Natural killer cell treated with Interleukin-12 subunit alpha and Interleukin-12 subunit beta and Interleukin-15 and Interleukin-18, amount 100 ng/mL, for 72 hours (primary cell): ENCODE data around the gene CLSTN1. TPM values are rescaled to one million over a fixed set of nuclear protein-coding genes. Genes with fewer than 3 reads are reported as not detected.

Source experiments
- ATAC-seq, 2 donors: fragments of 150-1000 bp; cut with Tn5 transposase in 1 of 2; sonication (Bioruptor Pico), chemical (Tn5 transposase) in 1 of 2; 2 replicates each; pipeline ENCODE4 v1.10.0; 2021
- DNase-seq: peaks from one replicate; pipeline ENCODE4 v3.0.0; 2022; ENCODE audit warnings: low spot score
- H3K27ac Mint-ChIP-seq, 2 donors: 1 replicate in 1 of 2; 2 replicates in 1 of 2; pipeline ENCODE4 v1.8.0; 2022; ENCODE audit warnings: mixed read lengths in 2 of 2, mild to moderate bottlenecking in 1 of 2, moderate library complexity in 1 of 2
- H3K27me3 Mint-ChIP-seq, 2 donors: 1 replicate in 1 of 2; 2 replicates in 1 of 2; pipeline ENCODE4 v1.8.0; 2022; ENCODE audit warnings: mixed read lengths in 2 of 2
- H3K36me3 Mint-ChIP-seq: one replicate; pipeline ENCODE4 v1.8.0; 2022; ENCODE audit warnings: mixed read lengths
- H3K4me1 Mint-ChIP-seq, 2 donors: 1 replicate in 1 of 2; 2 replicates in 1 of 2; pipeline ENCODE4 v1.8.0; 2022; ENCODE audit warnings: low read depth in 2 of 2, mixed read lengths in 2 of 2, mild to moderate bottlenecking in 1 of 2
- H3K4me3 Mint-ChIP-seq: one replicate; pipeline ENCODE4 v1.8.0; 2022; ENCODE audit warnings: mixed read lengths
- H3K9me3 Mint-ChIP-seq: 2 replicates; pipeline ENCODE4 v1.8.0; 2022; ENCODE audit warnings: mixed read lengths
- total RNA-seq, 2 donors: library from RNA; stranded (reverse); gene quantifications; one replicate each; pipeline ENCODE4 v1.2.3, GENCODE V29; 2022

The CLSTN1 gene
- total RNA-seq, 2 donors from 2014 or later, result 57.3 to 66.4 TPM

DNA sequence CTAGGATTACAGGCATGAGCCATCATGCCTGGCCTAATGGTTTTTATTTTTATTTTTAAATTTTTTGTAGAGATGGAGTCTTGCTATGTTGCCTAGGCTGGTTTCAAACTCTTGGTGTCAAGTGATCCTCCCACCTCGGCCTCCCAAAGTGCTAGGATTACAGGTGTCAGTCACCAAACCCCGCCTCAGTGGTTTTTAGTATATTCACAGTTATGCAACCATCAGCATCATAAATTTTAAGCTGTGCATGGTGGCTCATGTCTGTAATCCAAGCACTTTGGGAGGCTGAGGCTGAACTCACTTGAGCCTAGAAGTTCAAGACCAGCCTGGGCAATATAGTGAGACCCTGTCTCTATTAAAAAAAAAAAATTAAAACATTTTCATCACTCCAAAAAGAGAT lies 143.7 kb downstream of the CLSTN1 start:
- peaks cover 21% of the 10 kb centered on the region for H3K36me3 Mint-ChIP-seq
- H3K27ac Mint-ChIP-seq, result peak overlapping the region; percentile 64 to 85
- ATAC-seq (peak; percentile 59 to 75), DNase-seq (no peak)
- peaks cover 44 to 45% of the 10 kb centered on the region in 2 donors for H3K4me1 Mint-ChIP-seq
- no peak overlapping the region for H3K4me3 Mint-ChIP-seq
- H3K27me3 Mint-ChIP-seq, result no peaks in the 10 kb centered on the region
- no peaks in the 10 kb centered on the region for H3K9me3 Mint-ChIP-seq

Other genes with a start within 250 kb of the CLSTN1 start
- 10 to 100 TPM; 16.5 to 51.0 TPM for gene TMEM201, start 235.1 kb downstream of the CLSTN1 start, total RNA-seq
- gene PIK3CD, start 172.2 kb downstream of the CLSTN1 start, total RNA-seq, result 100 to 1,000 TPM; 273 to 444 TPM
- 10 to 100 TPM; 12.5 to 18.7 TPM for gene CTNNBIP1, start 86.3 kb upstream of the CLSTN1 start, total RNA-seq
- 10 to 100 TPM; 24.8 to 25.5 TPM for gene LZIC, start 119.4 kb upstream of the CLSTN1 start, total RNA-seq
- 10 to 100 TPM in 1 of 2 donors, 1 to 10 TPM in 1; 9.8 to 12.3 TPM for gene NMNAT1, start 119.5 kb upstream of the CLSTN1 start, total RNA-seq
- gene RBP7, start 173.3 kb upstream of the CLSTN1 start, total RNA-seq, result not detected
- gene UBE4B, start 209.0 kb upstream of the CLSTN1 start, total RNA-seq, result 10 to 100 TPM; 36.7 to 52.4 TPM